SKM-1 treated with dmso at 0.1 percent for 144 hours (cell line): ENCODE results near the gene FXYD7.
"Not testable (repeated sequence)": the region's sequence is repeated elsewhere in the genome, so short reads cannot be mapped to it uniquely, and the experiment has no call there.

Experiments
- DNase-seq: peaks from one replicate; lab custom pipeline; 2025; ENCODE audit not compliant: unreplicated experiment; lab: John Stamatoyannopoulos, UW

The FXYD7 gene

DNA sequence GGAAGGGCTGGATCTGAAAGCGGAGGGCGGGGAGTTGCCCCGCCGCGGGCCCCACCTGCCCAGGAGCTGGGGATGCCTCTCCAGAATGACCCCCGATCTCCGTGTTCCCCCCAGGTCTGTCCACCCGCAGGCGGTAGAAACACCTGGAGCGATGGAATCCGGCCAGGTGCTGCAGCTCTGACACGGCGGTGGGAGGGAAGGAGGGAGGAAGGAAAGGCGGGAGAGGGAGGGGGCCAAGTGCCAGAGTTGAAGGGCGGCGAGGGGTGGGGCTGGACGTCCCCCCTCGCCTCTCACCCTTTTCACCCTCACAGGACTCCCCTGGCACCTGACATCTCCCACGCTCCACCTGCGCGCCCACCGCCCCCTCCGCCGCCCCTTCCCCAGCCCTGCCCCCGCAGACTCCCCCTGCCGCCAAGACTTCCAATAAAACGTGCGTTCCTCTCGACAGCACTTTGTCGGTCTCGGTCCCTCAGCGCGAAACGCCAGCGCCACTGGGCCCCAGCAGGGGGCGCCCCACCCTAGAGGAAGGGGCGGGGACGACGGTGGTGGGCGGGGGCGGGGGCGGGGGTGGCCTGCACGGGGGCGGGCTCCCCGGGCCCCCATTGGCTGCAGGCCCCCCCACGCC lies 337 bp upstream of the FXYD7 start:
- DNase-seq, result no peak

DNA sequence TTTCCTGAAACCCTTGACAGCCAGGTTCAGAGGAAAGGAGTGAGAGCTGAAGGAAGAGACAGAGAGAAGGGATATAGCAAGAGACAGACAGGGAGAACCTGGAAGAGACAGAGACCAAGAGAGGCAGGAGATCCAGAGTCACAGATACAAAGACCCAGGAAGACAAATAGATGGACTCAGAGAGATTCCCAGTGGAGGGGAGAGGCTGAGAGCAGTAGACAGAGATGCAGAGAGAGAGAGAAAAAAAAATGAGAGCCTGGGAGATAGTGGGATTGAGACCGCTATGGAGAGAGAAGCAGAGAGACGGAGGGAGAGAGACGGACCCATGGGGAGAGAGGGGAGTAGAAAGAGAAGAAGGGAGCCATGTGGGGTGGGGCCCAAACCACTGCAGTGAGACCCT lies 763 bp downstream of the FXYD7 start:
- DNase-seq, result no peak

DNA sequence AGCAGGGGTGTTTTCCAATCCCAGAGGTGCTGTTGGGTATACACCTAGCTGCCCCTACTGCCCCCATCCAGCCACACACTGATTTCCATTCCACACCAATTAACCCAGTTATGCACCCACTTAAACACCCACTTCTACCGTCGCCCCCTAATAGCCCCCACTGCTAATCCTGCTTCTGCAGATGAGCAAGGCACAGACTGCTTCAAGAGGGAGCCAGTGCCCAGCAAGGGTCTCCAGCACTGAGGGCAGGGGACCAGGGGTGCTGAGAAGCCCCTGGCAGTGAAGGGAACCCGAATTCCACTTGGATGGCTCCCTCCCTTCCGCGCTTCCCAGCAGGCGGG lies 1.2 kb downstream of the FXYD7 start:
- no peak for DNase-seq

DNA sequence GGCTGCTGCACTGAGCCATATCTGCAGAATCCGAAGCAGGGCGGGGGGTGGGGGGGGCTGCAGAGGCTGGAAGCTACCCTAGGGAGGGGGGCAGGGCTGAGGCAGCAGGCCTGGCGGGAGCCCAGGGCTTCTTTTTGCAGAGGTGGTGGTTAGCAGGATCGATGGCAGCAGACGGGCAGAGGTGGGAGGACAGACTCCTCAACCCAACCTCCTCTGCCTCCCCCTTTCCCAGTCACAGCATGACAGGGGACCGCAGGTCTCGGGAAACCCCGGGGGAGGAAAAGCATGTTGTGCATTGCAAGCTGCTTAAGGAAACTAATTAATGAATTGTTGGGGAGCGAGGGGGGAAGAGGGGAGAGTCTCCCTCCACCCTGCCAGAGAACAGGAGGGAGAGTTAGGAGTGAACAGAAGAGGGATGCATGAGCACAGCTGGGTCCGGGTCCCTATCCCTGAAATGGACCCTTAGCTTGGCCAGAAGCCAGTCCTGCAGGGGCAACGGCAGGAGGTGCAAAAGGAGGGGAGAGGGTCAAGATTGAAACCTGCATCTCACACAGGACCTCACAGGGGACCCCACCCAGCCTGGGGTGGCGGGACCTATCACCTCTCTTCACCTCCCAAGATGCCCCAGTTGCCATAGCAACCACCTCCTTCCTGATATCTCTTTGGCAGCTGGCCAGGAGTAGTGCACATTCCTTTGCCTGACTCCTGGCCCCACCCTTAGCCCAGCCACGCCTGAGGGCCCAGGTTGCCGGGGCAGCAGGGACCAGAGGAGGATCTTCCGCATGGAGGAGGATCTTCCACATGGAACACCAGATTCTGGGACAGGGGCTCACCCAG lies 1.8 kb downstream of the FXYD7 start:
- DNase-seq, result no peak

DNA sequence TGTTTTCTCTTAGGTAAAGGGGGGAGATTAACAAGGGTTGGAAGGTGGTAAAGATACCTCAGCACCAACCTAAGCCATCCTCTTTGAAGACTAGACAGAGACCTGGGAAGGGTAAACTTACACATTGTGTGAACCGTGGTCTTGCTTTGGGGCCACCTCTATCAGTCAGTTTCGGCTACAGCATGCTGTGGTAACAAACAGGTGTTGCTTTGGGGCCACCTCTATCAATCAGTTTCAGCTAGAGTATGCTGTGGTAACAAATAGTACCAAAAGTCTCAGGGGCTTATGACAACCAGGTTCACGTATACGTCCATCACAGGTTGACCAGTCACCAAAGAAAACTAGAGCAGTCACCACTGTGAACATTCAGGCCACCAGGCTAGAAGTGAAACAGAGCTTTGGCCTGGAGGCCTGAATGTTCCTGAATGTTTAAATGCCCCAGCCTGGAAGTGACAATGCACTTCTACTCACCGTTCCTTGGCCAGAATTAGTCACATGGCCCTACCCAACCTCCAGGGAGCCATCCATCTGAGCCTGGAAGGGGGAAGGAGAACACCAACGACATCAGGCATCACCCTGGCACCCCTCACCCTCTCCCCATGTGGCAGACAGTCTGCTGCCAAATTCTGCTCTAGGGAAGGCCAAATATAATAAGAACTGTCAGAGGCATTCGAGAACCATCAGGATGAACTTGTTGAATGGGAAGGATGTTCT lies 3.8 kb downstream of the FXYD7 start:
- DNase-seq, result no peak

DNA sequence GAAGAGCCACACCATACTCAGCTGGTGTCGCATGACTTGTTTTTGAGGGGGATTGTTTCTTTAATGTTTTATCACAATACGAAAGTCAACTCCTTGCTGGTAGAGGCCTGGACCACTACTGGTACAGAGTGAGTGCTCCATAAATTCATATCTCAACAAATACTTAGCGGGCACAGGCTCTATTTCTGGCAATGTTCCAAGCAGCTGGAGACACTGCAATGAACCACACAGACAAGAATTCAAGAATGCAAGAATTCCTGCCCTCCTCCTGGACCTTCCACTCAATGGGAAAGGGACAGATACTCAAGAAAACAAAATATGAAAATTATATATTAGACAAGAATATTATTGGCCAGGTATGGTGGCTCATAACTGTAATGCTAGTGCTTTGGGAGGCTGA lies 6.4 kb downstream of the FXYD7 start:
- DNase-seq, result no peak

DNA sequence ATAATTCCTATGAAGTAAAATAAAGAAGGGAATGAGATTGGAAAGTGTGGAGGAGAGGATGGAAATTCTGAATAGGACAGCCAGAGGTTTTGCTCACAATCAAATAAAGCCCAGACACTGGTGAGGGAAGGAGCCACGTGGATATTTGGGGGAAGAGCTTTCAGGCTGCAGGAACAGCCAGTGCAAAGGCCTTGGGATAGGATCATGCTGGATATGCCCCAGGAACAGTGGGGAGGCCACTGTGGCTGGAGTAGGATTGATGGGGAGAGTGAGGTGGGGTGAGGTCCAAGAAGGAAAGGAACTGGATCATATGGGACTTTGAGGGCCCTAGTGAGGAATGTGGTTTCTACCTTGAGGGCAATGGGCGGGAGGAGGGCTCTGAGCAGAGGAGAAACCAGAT lies 7.4 kb downstream of the FXYD7 start:
- no peak for DNase-seq

DNA sequence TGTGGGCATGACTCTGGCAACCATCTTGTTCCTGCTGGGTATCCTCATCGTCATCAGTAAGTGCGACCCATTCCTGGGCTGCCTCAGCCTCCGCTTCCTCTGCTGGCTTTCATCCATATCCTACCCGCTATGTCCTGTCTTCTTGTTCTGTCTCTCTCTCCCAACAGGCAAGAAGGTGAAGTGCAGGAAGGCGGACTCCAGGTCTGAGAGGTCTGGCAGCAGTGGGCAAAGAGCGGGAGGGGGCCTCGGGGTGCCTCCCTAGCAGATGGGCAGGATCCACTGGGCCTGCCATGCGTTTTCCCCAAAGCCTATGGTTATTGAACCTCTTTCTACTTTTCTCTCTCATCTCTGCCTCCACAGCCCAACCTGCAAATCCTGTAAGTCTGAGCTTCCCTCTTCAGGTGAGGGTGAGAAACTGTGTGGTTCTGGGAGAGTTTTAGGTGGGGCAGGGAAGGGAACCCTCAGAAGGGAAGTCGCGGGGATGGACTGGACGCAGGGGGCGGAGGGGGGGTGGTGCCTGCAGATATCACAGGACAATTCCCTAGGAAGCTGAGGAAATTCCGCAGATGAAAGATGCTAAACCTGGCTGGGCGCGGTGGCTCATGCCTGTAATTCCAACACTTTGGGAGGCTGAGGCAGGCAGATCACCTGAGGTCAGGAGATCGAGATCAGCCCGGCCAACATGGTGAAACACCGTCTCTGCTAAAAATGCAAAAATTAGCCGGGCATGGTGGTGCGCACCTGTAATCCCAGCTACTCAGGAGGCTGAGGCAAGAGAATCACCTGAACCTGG lies 8.4 kb downstream of the FXYD7 start:
- DNase-seq, result no peak

DNA sequence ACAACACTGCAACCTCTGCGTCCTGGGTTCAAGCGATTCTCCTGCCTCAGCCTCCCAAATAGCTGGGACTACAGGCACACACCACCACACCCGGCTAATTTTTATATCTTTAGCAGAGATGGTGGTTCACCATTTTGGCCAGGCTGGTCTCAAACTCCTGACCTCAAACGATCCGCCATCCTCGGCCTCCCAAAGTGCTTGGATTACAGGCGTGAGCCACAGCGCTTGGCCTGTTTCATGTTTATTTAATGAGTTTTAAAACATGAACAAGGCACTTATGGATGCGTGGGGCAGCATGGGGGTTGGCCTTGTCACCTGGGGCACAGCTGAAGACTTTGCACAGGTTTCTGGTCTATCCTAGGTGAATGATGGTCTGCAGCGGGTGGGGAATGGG lies 10.1 kb downstream of the FXYD7 start:
- not testable (repeated sequence) for DNase-seq

DNA sequence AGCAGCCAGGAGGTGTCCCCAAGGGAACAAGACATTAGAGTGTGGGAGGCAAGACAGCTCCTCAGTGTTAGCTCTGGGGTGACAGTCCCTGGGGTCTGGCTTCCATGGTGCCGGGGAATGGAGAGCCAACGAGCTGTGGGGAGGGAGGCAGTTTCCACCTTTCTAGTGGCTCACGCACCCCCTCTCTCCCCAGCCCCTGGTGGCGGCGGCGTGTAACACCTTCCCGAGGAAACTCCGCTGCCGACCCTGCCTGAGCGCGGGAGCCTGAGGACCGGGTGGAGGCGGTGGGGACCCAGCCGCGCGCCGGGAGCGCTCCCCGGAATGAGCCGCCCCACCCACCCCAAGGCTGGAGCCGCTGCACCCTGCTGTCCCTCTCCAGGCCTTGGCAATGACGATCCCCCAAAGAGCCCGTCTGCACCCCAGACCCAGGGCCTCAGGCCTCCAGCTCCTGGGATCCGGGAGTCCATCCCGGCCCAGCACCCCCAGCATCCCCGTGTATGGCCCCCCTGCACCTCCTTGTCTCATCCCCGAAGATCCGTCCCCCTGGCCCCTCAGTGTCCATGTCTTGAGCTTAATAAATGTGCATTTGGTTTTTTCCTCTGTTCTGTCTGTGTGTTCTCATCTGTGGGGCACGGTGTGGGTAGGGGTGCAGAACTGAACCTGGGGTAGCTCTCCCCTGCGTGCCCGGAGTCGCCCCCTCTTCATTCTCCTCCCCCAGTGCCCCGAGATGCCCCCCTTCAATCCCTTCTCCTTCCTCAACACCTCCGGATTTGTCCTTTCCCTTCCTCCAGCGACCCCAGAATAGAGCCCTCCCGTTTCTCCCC lies 10.9 kb downstream of the FXYD7 start:
- DNase-seq, result no peak

DNA sequence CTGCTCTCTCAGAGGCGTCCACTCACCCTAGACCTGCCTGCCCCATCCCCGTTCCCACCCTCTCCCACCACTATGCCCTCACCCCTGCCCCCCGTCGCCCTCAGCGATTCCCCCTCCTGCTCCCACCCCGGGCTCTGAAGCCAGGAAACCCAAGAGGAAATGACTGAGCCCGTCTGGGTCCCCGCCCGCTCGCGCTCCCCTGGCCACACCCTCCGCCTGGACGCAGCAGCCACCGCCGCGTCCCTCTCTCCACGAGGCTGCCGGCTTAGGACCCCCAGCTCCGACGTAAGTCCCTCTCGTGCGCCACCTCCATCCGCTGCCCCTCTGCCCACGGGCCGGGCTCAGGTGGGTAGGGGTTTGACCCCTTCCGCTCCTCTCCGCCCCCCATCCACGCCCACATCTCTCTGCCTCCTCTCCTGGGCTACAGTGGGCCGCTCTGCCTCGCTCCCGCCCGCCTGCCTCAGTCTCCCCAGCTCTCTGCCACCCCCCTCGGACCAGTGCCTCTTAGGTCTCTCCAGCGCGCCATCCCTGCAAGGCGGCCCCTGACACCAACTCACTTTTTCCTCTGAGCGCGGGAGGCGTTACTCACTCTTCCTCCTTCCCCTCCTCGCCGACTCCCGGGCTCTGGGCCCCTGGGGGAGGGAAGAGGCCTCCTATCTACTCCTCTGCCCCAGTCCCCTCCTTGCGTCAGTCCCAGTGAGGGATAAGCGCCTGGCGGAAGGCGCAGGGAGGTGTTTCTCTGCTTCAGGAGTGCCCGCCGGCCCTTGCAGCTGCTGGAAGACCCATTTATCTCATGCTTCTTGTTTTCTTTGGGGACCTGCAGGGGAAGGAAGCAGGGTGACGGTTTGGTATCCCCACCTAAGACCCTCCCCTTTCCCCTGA lies 11.7 kb downstream of the FXYD7 start, which contains the start of gene FXYD5:
FXYD5 (plus strand) TSS at position 211 of the 882 bp plus-strand sequence. CDS start 816 bp downstream, outside the sequence.
- peak; percentile 83 for DNase-seq

DNA sequence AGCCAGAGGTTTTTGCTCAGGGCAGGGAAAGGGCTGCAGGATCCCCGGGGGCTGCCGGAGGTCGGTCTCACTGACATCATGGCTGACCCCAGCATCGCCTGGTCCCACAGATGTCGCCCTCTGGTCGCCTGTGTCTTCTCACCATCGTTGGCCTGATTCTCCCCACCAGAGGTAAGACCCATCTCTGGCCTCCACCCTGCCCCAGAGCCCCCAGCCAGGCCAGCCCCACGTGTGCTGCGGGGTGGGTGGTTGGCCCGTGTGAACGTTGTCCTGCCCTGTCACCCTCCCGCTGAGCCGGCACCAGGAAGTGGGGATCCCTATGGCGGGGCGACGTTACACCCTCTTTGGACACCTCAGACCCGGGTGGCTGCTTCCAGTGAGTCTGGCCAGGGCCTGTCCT lies 12.4 kb downstream of the FXYD7 start:
- DNase-seq, result no peak

DNA sequence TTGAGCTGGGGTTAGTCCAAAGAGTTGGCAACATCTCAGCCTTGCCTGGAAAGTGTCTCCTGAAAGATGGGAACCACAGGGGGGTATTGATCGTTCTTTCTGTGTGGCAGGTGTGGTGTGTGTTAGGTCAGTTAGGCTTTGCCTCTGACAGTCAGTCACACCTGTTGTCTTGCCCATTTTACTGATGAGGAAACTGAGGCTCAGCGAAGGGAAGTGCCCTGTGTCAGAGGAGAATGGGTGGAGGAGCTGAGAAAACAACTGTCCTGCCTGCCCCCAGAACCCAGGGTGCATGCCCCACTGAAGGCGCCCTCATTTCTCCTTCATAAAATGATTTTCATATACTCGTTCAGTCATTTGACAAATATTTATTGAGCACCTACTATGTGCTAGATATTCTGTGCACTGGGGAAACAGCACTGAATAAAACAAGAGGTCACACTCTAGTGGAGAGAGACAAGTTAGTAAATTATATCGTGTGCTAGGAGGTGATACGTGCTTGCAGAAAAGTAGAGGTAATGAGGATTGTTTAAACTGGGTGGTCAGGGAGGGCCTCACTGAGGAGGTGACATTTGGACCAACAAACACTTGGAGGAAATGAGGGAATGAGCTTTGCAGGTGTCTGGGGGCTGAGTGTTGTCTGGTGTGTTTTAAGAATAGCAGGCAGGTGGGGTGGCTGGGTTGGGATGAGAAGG lies 13.1 kb downstream of the FXYD7 start:
- DNase-seq, result no peak

DNA sequence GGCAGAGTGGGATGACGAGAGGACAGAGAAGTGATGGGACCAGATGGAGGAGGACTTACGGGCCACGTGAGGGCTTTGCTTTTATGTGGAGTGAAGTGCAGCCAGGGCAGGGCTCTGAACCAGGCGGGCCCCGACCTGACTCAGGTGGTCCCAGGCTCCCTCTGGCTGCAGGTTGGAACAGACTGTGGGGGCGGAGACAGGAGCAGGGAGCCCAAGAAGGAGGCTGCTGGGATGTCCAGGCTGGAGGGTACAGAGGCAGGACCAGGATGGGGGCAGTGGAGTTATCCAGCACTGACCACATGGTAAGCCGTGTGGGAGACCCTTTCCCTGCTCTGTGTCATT lies 13.6 kb downstream of the FXYD7 start:
- no peak for DNase-seq

DNA sequence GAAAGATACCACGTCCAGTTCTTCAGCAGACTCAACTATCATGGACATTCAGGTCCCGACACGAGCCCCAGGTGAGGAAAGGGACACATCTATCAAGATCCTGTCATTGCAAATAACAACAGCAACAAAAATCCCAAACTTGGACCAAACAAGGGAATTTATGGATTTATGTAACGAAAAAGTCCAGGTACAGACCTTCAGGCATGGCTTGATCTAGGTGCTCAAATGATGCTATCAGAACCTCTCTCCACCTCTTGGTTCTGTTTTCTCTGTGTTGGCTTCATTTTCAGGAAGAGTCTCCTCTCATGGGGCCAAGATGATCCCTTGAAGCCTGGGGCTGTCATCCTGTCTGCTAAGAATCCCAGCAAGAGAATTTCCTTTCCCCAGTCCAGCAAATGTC lies 14.4 kb downstream of the FXYD7 start:
- no peak for DNase-seq

DNA sequence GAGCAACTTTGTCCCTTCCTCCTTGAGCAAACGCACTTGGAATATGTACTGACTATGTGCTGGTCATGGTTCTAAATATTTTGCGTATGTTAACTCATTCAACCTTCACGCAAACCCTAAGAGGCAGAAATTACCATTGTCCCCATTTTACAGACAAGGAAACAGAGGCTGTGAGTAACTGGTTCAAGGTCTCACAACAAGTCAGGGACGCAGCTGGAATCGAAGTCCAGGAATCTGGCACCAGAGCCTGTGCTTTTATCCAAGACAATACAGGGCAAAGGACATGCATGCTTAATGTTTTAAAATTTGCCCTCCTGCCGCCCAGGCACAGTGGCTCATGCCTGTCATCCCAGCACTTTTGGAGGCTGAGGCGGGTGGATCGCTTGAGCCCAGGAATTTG lies 16.6 kb downstream of the FXYD7 start:
- DNase-seq, result no peak

DNA sequence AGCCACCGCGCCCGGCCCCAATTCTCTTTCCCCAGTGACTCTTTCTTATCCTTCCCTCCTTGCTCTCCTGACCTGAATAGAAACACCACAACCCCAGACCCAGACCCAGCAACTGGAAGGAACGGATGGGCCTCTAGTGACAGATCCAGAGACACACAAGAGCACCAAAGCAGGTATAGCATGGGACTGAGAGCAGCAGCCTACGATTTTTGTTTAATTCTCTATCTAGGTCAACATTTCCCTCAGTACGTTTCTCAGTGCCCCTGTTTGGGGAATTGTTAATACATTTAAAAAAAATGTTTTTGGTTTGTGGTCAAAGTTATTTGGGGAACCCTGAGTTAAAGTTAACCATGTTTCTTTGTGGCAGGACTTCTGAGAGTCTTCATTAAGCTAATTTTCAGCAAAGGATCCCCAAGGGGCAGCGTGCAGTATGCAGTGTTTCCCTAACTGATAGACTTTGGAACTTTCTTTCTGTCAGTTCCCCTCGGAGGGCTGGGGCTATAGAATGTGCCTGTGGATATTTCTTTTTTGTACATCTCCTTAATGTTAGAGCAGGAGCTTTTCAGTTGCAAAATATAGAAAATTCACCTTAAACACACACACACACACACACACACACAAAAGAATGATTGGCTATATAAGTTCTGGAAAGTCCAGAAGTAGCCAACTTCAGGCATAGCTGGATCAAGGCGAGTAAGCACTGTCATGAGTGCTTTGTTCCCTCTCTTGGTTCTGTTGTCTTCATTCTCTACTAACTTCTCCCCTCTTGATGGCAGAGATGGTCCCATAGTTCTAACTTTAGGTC lies 17.8 kb downstream of the FXYD7 start:
- no peak for DNase-seq

DNA sequence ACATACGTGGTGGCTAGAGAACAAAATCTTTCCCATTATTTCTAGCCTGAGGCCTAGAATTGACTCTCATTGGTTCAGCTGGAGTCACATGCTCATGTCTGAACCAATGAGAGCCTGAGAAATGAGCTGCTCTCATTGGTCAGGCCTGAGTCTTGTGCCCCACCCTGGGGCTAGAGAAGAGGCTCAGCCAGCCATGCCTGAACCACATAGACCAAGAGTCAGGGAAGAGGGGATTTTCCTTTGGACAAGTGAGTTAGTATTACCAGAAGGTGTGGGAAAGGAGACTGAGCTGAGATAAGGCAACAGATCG lies 18.3 kb downstream of the FXYD7 start:
- DNase-seq, result no peak
